CD4-positive, alpha-beta memory T cell (primary cell): ENCODE results near the gene PTPRJ. TPM values are rescaled to one million over a fixed set of nuclear protein-coding genes. Genes with fewer than 3 reads are reported as not detected.

Experiments
- CTCF ChIA-PET: fragments of 350-600 bp; sonication (Branson Sonifier 250); formaldehyde crosslinking; loops from one replicate; lab custom pipeline; 2021; ENCODE audit warnings: inconsistent platforms; ENCODE audit not compliant: partially characterized antibody; lab: Charles Lee
- POLR2A ChIA-PET: fragments of 350-600 bp; sonication (Branson Sonifier 250); formaldehyde crosslinking; loops from one replicate; lab custom pipeline; 2021; ENCODE audit not compliant: partially characterized antibody; lab: Charles Lee
- DNase-seq, 5 donors: peaks; one replicate each; pipeline versions ENCODE4 v3.0.0 to v3.0.0-alpha.2; 2020 to 2022; ENCODE audit warnings: mixed read lengths in 1 of 5
- H3K27ac ChIP-seq: one replicate; pipeline ENCODE4 v1.7.0; 2013; ENCODE audit warnings: low read depth, low read length
- H3K27me3 ChIP-seq: 2 replicates; pipeline ENCODE4 v1.7.0; 2013; ENCODE audit warnings: mild to moderate bottlenecking, low read length, moderate library complexity; ENCODE audit not compliant: insufficient read depth
- H3K36me3 ChIP-seq: 2 replicates; pipeline ENCODE4 v1.7.0; 2013; ENCODE audit warnings: mild to moderate bottlenecking, low read length, moderate library complexity; ENCODE audit not compliant: insufficient read depth
- H3K4me1 ChIP-seq: 2 replicates; pipeline ENCODE4 v1.7.0; 2013; ENCODE audit warnings: mild to moderate bottlenecking, low read length, moderate library complexity; ENCODE audit not compliant: insufficient read depth
- H3K4me3 ChIP-seq, 2 donors: one replicate each; pipeline ENCODE4 v1.7.0; 2013; ENCODE audit warnings: low read length in 2 of 2, mild to moderate bottlenecking in 1 of 2
- H3K9me3 ChIP-seq, 2 donors: one replicate each; pipeline ENCODE4 v1.7.0; 2013; ENCODE audit warnings: low read length in 2 of 2, control low read depth in 1 of 2; ENCODE audit not compliant: control insufficient read depth in 1 of 2
- H3K27ac Mint-ChIP-seq, 7 donors: one replicate each; pipeline ENCODE4 v1.8.0; 2020 to 2021; ENCODE audit warnings: mixed read lengths in 7 of 7, mild to moderate bottlenecking in 6 of 7, inconsistent platforms in 3 of 7, moderate library complexity in 3 of 7
- H3K27me3 Mint-ChIP-seq, 2 donors: one replicate each; pipeline ENCODE4 v1.8.0; 2020 to 2021; ENCODE audit warnings: mixed read lengths in 2 of 2
- H3K36me3 Mint-ChIP-seq, 2 donors: one replicate each; pipeline ENCODE4 v1.8.0; 2020 to 2021; ENCODE audit warnings: mixed read lengths in 2 of 2, inconsistent platforms in 1 of 2, mild to moderate bottlenecking in 1 of 2
- H3K4me1 Mint-ChIP-seq, 4 donors: one replicate each; pipeline ENCODE4 v1.8.0; 2020 to 2021; ENCODE audit warnings: mixed read lengths in 4 of 4, mild to moderate bottlenecking in 1 of 4
- H3K4me3 Mint-ChIP-seq, 8 donors: one replicate each; pipeline ENCODE4 v1.8.0; 2020 to 2021; ENCODE audit warnings: mixed read lengths in 8 of 8, mild to moderate bottlenecking in 7 of 8, moderate library complexity in 6 of 8, inconsistent platforms in 3 of 8
- H3K9me3 Mint-ChIP-seq, 8 donors: one replicate each; pipeline ENCODE4 v1.8.0; 2020 to 2021; ENCODE audit warnings: mixed read lengths in 8 of 8, mild to moderate bottlenecking in 5 of 8, inconsistent platforms in 3 of 8, moderate library complexity in 1 of 8
- intact Hi-C: fragments of 100-400 bp; cut with micrococcal nuclease; formaldehyde crosslinking; loops from one replicate; pipeline ENCODE4 v1.15.1; 2023
- polyA plus RNA-seq, 2 donors: library from polyadenylated mRNA; unstranded; fragments of 300-500 nt; fragmentation: Illumina TruSeq; gene quantifications; one replicate each; pipeline ENCODE4 v1.2.3, GENCODE V29; 2021
- total RNA-seq, 2 experiments: library from RNA; stranded (reverse); gene quantifications; one replicate each; pipeline ENCODE4 v1.2.3, GENCODE V29; 2021

PTPRJ gene
- total and polyA plus RNA-seq, 4 experiments from 2014 or later: 3.3 to 57.9 (median 37.2) TPM

DNA sequence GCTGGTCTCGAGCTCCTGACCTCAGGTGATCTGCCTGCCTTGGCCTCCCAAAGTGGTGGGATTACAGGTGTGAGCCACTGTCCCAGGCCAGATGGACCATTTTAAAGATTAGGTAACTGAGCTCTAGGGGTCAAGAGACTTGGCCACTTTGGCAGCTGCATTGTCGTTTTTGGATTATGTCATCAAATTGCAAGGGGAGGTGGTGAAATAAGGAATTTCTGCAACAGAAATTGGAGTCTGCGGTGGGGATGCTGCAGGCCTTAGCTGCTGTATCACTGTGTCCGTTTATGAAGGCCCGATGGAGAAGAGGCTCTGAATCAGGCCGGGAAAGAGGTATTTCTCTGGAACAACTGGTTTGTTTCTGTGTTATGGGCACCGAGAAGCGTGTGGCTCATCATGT lies 34.6 kb downstream of the PTPRJ start:
- H3K4me1 Mint-ChIP-seq: peaks cover 69 to 92% (median 85%) of the 10 kb centered on the region in 4 donors
- Histone ChIP-seq H3K9me3 (no peaks in the 10 kb centered on the region), H3K27ac (peak overlapping the region; percentile 59), H3K4me3 (no peak overlapping the region), H3K4me1 (peaks cover 94% of the 10 kb centered on the region), H3K27me3 (no peaks in the 10 kb centered on the region), H3K36me3 (no peaks in the 10 kb centered on the region)
- H3K9me3 Mint-ChIP-seq: peaks cover 0 to 1% (median 0%) of the 10 kb centered on the region in 8 donors
- POLR2A ChIA-PET: interaction anchor here (0.8 to 10.7 kb wide), 5 partner anchors 11 to 60 kb away, joined by 3 to 296 read pairs (median 24); partner anchors contain the start of gene PTPRJ
- H3K27ac Mint-ChIP-seq: peak overlapping the region; percentile 73 to 88 (median 84)
- CTCF ChIA-PET: interaction anchor here (0.7 to 1.8 kb wide), 7 partner anchors 9 to 150 kb away, joined by 3 to 5 read pairs (median 3); no protein-coding TSS in a partner anchor
- peak overlapping the region in 4 of 8 donors; percentile 17 to 26 (median 20) for H3K4me3 Mint-ChIP-seq
- intact Hi-C loops: no loop called here
- H3K36me3 Mint-ChIP-seq: no peaks in the 10 kb centered on the region
- H3K27me3 Mint-ChIP-seq: no peaks in the 10 kb centered on the region
- no peak for DNase-seq

DNA sequence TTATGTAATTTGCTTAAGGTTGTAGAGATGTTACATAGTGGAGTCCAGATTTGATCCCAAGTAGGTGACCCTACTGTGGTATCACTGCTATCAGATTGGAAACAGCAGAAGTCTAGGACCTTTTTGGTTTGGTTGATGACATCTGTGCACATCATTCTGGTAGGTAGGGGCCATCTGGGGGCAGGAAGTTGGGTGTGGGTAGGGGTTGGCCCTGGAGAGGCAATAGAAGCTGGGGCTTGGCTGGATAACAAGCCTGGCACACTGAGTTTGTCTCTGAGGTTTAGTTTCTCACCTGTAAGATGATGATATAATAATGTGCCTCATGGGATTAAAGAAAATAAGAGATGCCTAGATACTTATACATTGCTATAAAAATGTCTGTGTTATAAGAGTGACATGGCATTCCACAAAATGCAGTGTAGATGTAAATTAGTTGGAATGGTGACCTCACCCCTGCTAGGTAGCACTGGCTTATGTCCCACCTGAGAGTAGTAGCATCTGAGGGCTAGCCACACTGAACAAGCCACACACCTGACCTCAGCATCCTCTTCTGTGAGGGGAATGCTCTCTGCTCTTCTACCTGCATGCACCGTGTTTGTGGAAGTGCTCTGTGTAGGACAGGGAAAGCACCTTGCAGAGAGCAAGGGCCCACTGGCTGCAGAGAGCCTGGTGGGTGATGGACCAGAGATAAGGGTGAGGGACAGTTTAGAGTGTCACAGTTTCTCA lies 36.9 kb downstream of the PTPRJ start:
- Histone ChIP-seq H3K27me3 (no peaks in the 10 kb centered on the region), H3K4me3 (peak overlapping the region in 1 of 2 donors; percentile 11), H3K9me3 (no peaks in the 10 kb centered on the region), H3K36me3 (no peaks in the 10 kb centered on the region), H3K27ac (peak overlapping the region; percentile 59), H3K4me1 (peaks cover 91% of the 10 kb centered on the region)
- ChIA-PET POLR2A (interaction anchor here (0.5 to 10.7 kb wide), 12 partner anchors 9 to 251 kb away, joined by 3 to 296 read pairs (median 6); partner anchors contain the start of genes FNBP4 and PTPRJ), CTCF (interaction anchor here (0.6 to 5.0 kb wide), 15 partner anchors 8 to 93 kb away, joined by 3 to 45 read pairs (median 4); no protein-coding TSS in a partner anchor)
- peak overlapping the region; percentile 24 to 85 (median 72) for H3K4me3 Mint-ChIP-seq
- no peaks in the 10 kb centered on the region for H3K36me3 Mint-ChIP-seq
- intact Hi-C loops: loop anchor here (1.0 to 2.0 kb wide), 3 partner anchors 16 to 38 kb away; no protein-coding TSS in a partner anchor
- H3K27ac Mint-ChIP-seq: peak overlapping the region; percentile 75 to 93 (median 84)
- peaks cover 0 to 1% (median 0%) of the 10 kb centered on the region in 8 donors for H3K9me3 Mint-ChIP-seq
- H3K4me1 Mint-ChIP-seq: peaks cover 65 to 94% (median 82%) of the 10 kb centered on the region in 4 donors
- peak; percentile 60 to 87 (median 71) for DNase-seq
- no peaks in the 10 kb centered on the region for H3K27me3 Mint-ChIP-seq

GRCh38 chr11:48017831-48018527 lies 37.6 kb downstream of the PTPRJ start:
- Mint-ChIP-seq H3K36me3 (peaks cover 5% of the 10 kb centered on the region in 2 donors), H3K4me3 (peak overlapping the region in 7 of 8 donors; percentile 65 to 85 (median 72)), H3K27ac (peak overlapping the region; percentile 75 to 93 (median 84)), H3K9me3 (peaks cover 0 to 1% (median 0%) of the 10 kb centered on the region in 8 donors), H3K4me1 (peaks cover 62 to 93% (median 82%) of the 10 kb centered on the region in 4 donors), H3K27me3 (no peaks in the 10 kb centered on the region)
- DNase-seq: no peak
- POLR2A ChIA-PET: interaction anchor here (0.5 to 10.7 kb wide), 11 partner anchors 11 to 251 kb away, joined by 3 to 296 read pairs (median 6); partner anchors contain the start of genes FNBP4 and PTPRJ
- Histone ChIP-seq H3K27ac (peak overlapping the region; percentile 59), H3K4me3 (peak overlapping the region in 1 of 2 donors; percentile 11), H3K4me1 (peaks cover 84% of the 10 kb centered on the region), H3K36me3 (no peaks in the 10 kb centered on the region), H3K27me3 (no peaks in the 10 kb centered on the region), H3K9me3 (no peaks in the 10 kb centered on the region)
- CTCF ChIA-PET: interaction anchor here (0.6 to 5.0 kb wide), 15 partner anchors 9 to 93 kb away, joined by 3 to 45 read pairs (median 5); no protein-coding TSS in a partner anchor
- intact Hi-C loops: loop anchor here (1.0 to 2.0 kb wide), 3 partner anchors 15 to 37 kb away; no protein-coding TSS in a partner anchor

GRCh38 chr11:48018528-48019216 lies 38.3 kb downstream of the PTPRJ start:
- POLR2A ChIA-PET: interaction anchor here (1.3 to 10.7 kb wide), 9 partner anchors 10 to 89 kb away, joined by 5 to 296 read pairs (median 11); partner anchors contain the start of gene PTPRJ
- intact Hi-C loops: no loop called here

GRCh38 chr11:48019217-48019584 lies 38.8 kb downstream of the PTPRJ start:
- Histone ChIP-seq H3K9me3 (no peaks in the 10 kb centered on the region), H3K27me3 (no peaks in the 10 kb centered on the region), H3K27ac (peak overlapping the region; percentile 59), H3K36me3 (no peaks in the 10 kb centered on the region), H3K4me3 (no peak overlapping the region), H3K4me1 (peaks cover 72% of the 10 kb centered on the region)
- Mint-ChIP-seq H3K9me3 (no peaks in the 10 kb centered on the region), H3K27ac (peak overlapping the region; percentile 75 to 93 (median 84)), H3K27me3 (no peaks in the 10 kb centered on the region), H3K36me3 (peaks cover 5% of the 10 kb centered on the region in 2 donors), H3K4me3 (peak overlapping the region; percentile 5 to 85 (median 71)), H3K4me1 (peaks cover 52 to 81% (median 72%) of the 10 kb centered on the region in 4 donors)
- POLR2A ChIA-PET: interaction anchor here (1.4 to 10.7 kb wide), 7 partner anchors 11 to 88 kb away, joined by 5 to 296 read pairs (median 19); partner anchors contain the start of gene PTPRJ
- intact Hi-C loops: no loop called here
- DNase-seq: peak in 1 of 5 donors; percentile 41
- CTCF ChIA-PET: interaction anchor here (1.0 to 5.0 kb wide), 10 partner anchors 10 to 89 kb away, joined by 3 to 45 read pairs (median 12); no protein-coding TSS in a partner anchor

More at GRCh38 chr11:48018528-48019216, 38.3 kb downstream of the PTPRJ start:
- H3K27ac ChIP-seq: peak overlapping the region; percentile 59
- peaks cover 57 to 86% (median 77%) of the 10 kb centered on the region in 4 donors for H3K4me1 Mint-ChIP-seq
- H3K36me3 ChIP-seq: no peaks in the 10 kb centered on the region
- H3K9me3 Mint-ChIP-seq: no peaks in the 10 kb centered on the region
- peaks cover 5% of the 10 kb centered on the region in 2 donors for H3K36me3 Mint-ChIP-seq
- H3K4me3 Mint-ChIP-seq: peak overlapping the region; percentile 49 to 85 (median 71)
- CTCF ChIA-PET: interaction anchor here (0.9 to 5.0 kb wide), 13 partner anchors 9 to 92 kb away, joined by 4 to 45 read pairs (median 6); no protein-coding TSS in a partner anchor
- no peaks in the 10 kb centered on the region for H3K27me3 ChIP-seq
- peaks cover 77% of the 10 kb centered on the region for H3K4me1 ChIP-seq
- DNase-seq: no peak
- peak overlapping the region in 1 of 2 donors; percentile 8 for H3K4me3 ChIP-seq
- H3K9me3 ChIP-seq: no peaks in the 10 kb centered on the region
- peak overlapping the region; percentile 75 to 93 (median 84) for H3K27ac Mint-ChIP-seq
- H3K27me3 Mint-ChIP-seq: no peaks in the 10 kb centered on the region

DNA sequence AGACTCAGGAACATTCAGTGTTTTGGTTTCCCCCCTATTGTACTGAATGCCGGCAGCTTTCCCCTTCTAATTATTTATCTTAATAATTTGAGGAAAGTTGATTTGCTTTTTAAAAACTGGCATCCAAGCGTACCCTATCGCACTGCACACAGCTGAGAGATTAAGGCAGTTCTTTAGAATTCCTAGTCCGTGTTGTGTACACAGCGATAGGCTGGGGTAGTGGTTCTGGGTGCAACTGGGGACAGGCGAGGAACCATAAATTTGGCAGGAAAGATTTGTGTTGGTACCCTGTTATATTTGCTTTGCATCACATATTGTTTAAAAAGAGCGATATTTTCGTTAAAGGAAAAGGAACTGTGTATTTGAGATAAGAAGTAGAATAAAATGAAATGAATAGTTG lies 39.2 kb downstream of the PTPRJ start:
- Mint-ChIP-seq H3K4me1 (peaks cover 56 to 78% (median 70%) of the 10 kb centered on the region in 4 donors), H3K9me3 (no peaks in the 10 kb centered on the region), H3K27ac (peak overlapping the region; percentile 75 to 93 (median 84)), H3K4me3 (peak overlapping the region in 7 of 8 donors; percentile 49 to 85 (median 72)), H3K36me3 (peaks cover 5 to 7% of the 10 kb centered on the region in 2 donors), H3K27me3 (no peaks in the 10 kb centered on the region)
- no peaks in the 10 kb centered on the region for H3K9me3 ChIP-seq
- no peaks in the 10 kb centered on the region for H3K36me3 ChIP-seq
- H3K27ac ChIP-seq: peak overlapping the region; percentile 59
- POLR2A ChIA-PET: interaction anchor here (1.3 to 10.7 kb wide), 9 partner anchors 9 to 88 kb away, joined by 3 to 296 read pairs (median 13); partner anchors contain the start of gene PTPRJ
- peak overlapping the region in 1 of 2 donors; percentile 17 for H3K4me3 ChIP-seq
- no peak for DNase-seq
- peaks cover 68% of the 10 kb centered on the region for H3K4me1 ChIP-seq
- CTCF ChIA-PET: interaction anchor here (1.0 to 5.0 kb wide), 18 partner anchors 9 to 165 kb away, joined by 3 to 45 read pairs (median 4); no protein-coding TSS in a partner anchor
- no peaks in the 10 kb centered on the region for H3K27me3 ChIP-seq
- intact Hi-C loops: no loop called here
